Epithelial cell of proximal tubule (primary cell): ENCODE measurements around the gene TRH. TPM values are rescaled to one million over a fixed set of nuclear protein-coding genes. Genes with fewer than 3 reads are reported as not detected.

ENCODE experiments used
- DNase-seq: peaks from one replicate; pipeline ENCODE4 v3.0.0-alpha.2; 2011; ENCODE audit warnings: low read depth
- H3K4me3 ChIP-seq: 2 replicates; pipeline ENCODE4 v1.5.1; 2011; ENCODE audit warnings: low read depth, mild to moderate bottlenecking, low read length
- CTCF ChIP-seq: conservative IDR thresholded peaks from 2 replicates; pipeline ENCODE4 v1.5.1; 2012; ENCODE audit warnings: low read depth, mild to moderate bottlenecking, low read length
- total RNA-seq: library from RNA; depleted of rRNA; stranded (reverse); fragments of >200 nt; gene quantifications from 2 replicates; pipeline ENCODE4 v1.2.3, GENCODE V29; 2015

TRH gene
- total RNA-seq, 1 donor from 2014 or later = not detected

GRCh38 chr3:129961141-129961541, 13.4 kb upstream of the TRH start:
- no peak overlapping the region for H3K4me3 ChIP-seq
- no peak for TF ChIP-seq CTCF
- no peak for DNase-seq

- no peak overlapping the region for H3K4me3 ChIP-seq
- DNase-seq = no peak
- no peak for TF ChIP-seq CTCF
These were observed 11.9 kb upstream of the TRH start for GRCh38 chr3:129962600-129962999.

- no peak overlapping the region for H3K4me3 ChIP-seq
- TF ChIP-seq CTCF = no peak
These were observed 8.6 kb upstream of the TRH start for GRCh38 chr3:129965937-129966336.

GRCh38 chr3:129966876-129967275, 7.6 kb upstream of the TRH start:
- no peak for DNase-seq
- H3K4me3 ChIP-seq = no peak overlapping the region
- TF ChIP-seq CTCF = no peak

More at GRCh38 chr3:129965937-129966336, 8.6 kb upstream of the TRH start:
- no peak for DNase-seq

GRCh38 chr3:129967761-129968160, 6.8 kb upstream of the TRH start:
- DNase-seq = no peak
- TF ChIP-seq CTCF = no peak
- H3K4me3 ChIP-seq = no peak overlapping the region

- H3K4me3 ChIP-seq = no peak overlapping the region
- no peak for DNase-seq
- no peak for TF ChIP-seq CTCF
These were observed 3.0 kb upstream of the TRH start for GRCh38 chr3:129971351-129972052.

GRCh38 chr3:129972301-129972700, 2.2 kb upstream of the TRH start:
- TF ChIP-seq CTCF = no peak
- H3K4me3 ChIP-seq = no peak overlapping the region
- no peak for DNase-seq
